Epithelial cell of proximal tubule (primary cell): ENCODE results near the gene RTKN2. TPM values are rescaled to one million over a fixed set of nuclear protein-coding genes. Genes with fewer than 3 reads are reported as not detected.

Experiments
- DNase-seq: peaks from one replicate; pipeline ENCODE4 v3.0.0-alpha.2; 2011; ENCODE audit warnings: low read depth
- H3K4me3 ChIP-seq: 2 replicates; pipeline ENCODE4 v1.5.1; 2011; ENCODE audit warnings: low read depth, mild to moderate bottlenecking, low read length
- CTCF ChIP-seq: conservative IDR thresholded peaks from 2 replicates; pipeline ENCODE4 v1.5.1; 2012; ENCODE audit warnings: low read depth, mild to moderate bottlenecking, low read length
- total RNA-seq: library from RNA; depleted of rRNA; stranded (reverse); fragments of >200 nt; gene quantifications from 2 replicates; pipeline ENCODE4 v1.2.3, GENCODE V29; 2015

Gene RTKN2
- total RNA-seq, 1 donor from 2014 or later = 7.1 TPM

GRCh38 chr10:62180677-62181076, 88.0 kb downstream of the RTKN2 start:
- H3K4me3 ChIP-seq = no peak overlapping the region
- no peak for TF ChIP-seq CTCF
- DNase-seq = no peak

- no peak for DNase-seq
- TF ChIP-seq CTCF = no peak
- no peak overlapping the region for H3K4me3 ChIP-seq
Observed at GRCh38 chr10:62178568-62178967, 90.1 kb downstream of the RTKN2 start.

- DNase-seq = no peak
- no peak overlapping the region for H3K4me3 ChIP-seq
- no peak for TF ChIP-seq CTCF
Observed at GRCh38 chr10:62177111-62177510, 91.5 kb downstream of the RTKN2 start.

- no peak overlapping the region for H3K4me3 ChIP-seq
- DNase-seq = no peak
- no peak for TF ChIP-seq CTCF
Observed at GRCh38 chr10:62175251-62175650, 93.4 kb downstream of the RTKN2 start.

- H3K4me3 ChIP-seq = no peak overlapping the region
- no peak for TF ChIP-seq CTCF
- no peak for DNase-seq
Observed at GRCh38 chr10:62172465-62172864, 96.2 kb downstream of the RTKN2 start.

GRCh38 chr10:62171791-62172190, 96.9 kb downstream of the RTKN2 start:
- no peak for DNase-seq
- no peak for TF ChIP-seq CTCF
- no peak overlapping the region for H3K4me3 ChIP-seq

- no peak for DNase-seq
- no peak for TF ChIP-seq CTCF
- no peak overlapping the region for H3K4me3 ChIP-seq
Observed at GRCh38 chr10:62170732-62171131, 97.9 kb downstream of the RTKN2 start.
